Natural killer cell treated with Interleukin-12 subunit alpha and Interleukin-12 subunit beta and Interleukin-15 and Interleukin-18, amount 100 ng/mL, for 72 hours (primary cell): ENCODE data around the gene SPRN. TPM values are rescaled to one million over a fixed set of nuclear protein-coding genes. Genes with fewer than 3 reads are reported as not detected.
"Not testable (repeated sequence)": the region's sequence is repeated elsewhere in the genome, so short reads cannot be mapped to it uniquely, and the experiment has no call there.

Experiments used
- ATAC-seq, 2 donors: fragments of 150-1000 bp; cut with Tn5 transposase in 1 of 2; sonication (Bioruptor Pico), chemical (Tn5 transposase) in 1 of 2; 2 replicates each; pipeline ENCODE4 v1.10.0; 2021
- DNase-seq: peaks from one replicate; pipeline ENCODE4 v3.0.0; 2022; ENCODE audit warnings: low spot score
- H3K27ac Mint-ChIP-seq, 2 donors: 1 replicate in 1 of 2; 2 replicates in 1 of 2; pipeline ENCODE4 v1.8.0; 2022; ENCODE audit warnings: mixed read lengths in 2 of 2, mild to moderate bottlenecking in 1 of 2, moderate library complexity in 1 of 2
- H3K27me3 Mint-ChIP-seq, 2 donors: 1 replicate in 1 of 2; 2 replicates in 1 of 2; pipeline ENCODE4 v1.8.0; 2022; ENCODE audit warnings: mixed read lengths in 2 of 2
- H3K36me3 Mint-ChIP-seq: one replicate; pipeline ENCODE4 v1.8.0; 2022; ENCODE audit warnings: mixed read lengths
- H3K4me1 Mint-ChIP-seq, 2 donors: 1 replicate in 1 of 2; 2 replicates in 1 of 2; pipeline ENCODE4 v1.8.0; 2022; ENCODE audit warnings: low read depth in 2 of 2, mixed read lengths in 2 of 2, mild to moderate bottlenecking in 1 of 2
- H3K4me3 Mint-ChIP-seq: one replicate; pipeline ENCODE4 v1.8.0; 2022; ENCODE audit warnings: mixed read lengths
- H3K9me3 Mint-ChIP-seq: 2 replicates; pipeline ENCODE4 v1.8.0; 2022; ENCODE audit warnings: mixed read lengths
- total RNA-seq, 2 donors: library from RNA; stranded (reverse); gene quantifications; one replicate each; pipeline ENCODE4 v1.2.3, GENCODE V29; 2022

Gene SPRN
- total RNA-seq, result not detected

- H3K27ac Mint-ChIP-seq, H3K4me1 Mint-ChIP-seq, H3K36me3 Mint-ChIP-seq, H3K4me3 Mint-ChIP-seq, H3K9me3 Mint-ChIP-seq, ATAC-seq, DNase-seq, H3K27me3 Mint-ChIP-seq: not testable (repeated sequence)
Observed at GRCh38 chr10:133424601-133425000, at the start of gene SPRN. TSS of gene SPRN (minus strand) at chr10:133424625. CDS start at chr10:133423681, 944 bp downstream.

GRCh38 chr10:133474027-133474426 lies 49.6 kb upstream of the SPRN start:
- no peak for ATAC-seq

GRCh38 chr10:133473270-133473669 lies 48.8 kb upstream of the SPRN start:
- H3K27ac Mint-ChIP-seq, result no peak overlapping the region

More at GRCh38 chr10:133474027-133474426, 49.6 kb upstream of the SPRN start:
- H3K4me3 Mint-ChIP-seq, result no peak overlapping the region
- peaks cover 6 to 23% of the 10 kb centered on the region in 2 donors for H3K4me1 Mint-ChIP-seq
- H3K27me3 Mint-ChIP-seq, result no peaks in the 10 kb centered on the region
- no peak for DNase-seq
- H3K9me3 Mint-ChIP-seq, result no peaks in the 10 kb centered on the region
- no peaks in the 10 kb centered on the region for H3K36me3 Mint-ChIP-seq
- H3K27ac Mint-ChIP-seq, result peak overlapping the region in 1 of 2 donors; percentile 34

GRCh38 chr10:133471300-133472109 lies 47.1 kb upstream of the SPRN start:
- Mint-ChIP-seq H3K4me3 (no peak overlapping the region), H3K27ac (no peak overlapping the region), H3K27me3 (peaks cover 0 to 3% of the 10 kb centered on the region in 2 donors), H3K9me3 (no peaks in the 10 kb centered on the region), H3K4me1 (peaks cover 6 to 20% of the 10 kb centered on the region in 2 donors), H3K36me3 (no peaks in the 10 kb centered on the region)
- no peak for DNase-seq
- peak in 1 of 2 donors; percentile 15 for ATAC-seq

More at GRCh38 chr10:133473270-133473669, 48.8 kb upstream of the SPRN start:
- no peak for DNase-seq
- Mint-ChIP-seq H3K27me3 (peaks cover 0 to 1% of the 10 kb centered on the region in 2 donors), H3K4me3 (no peak overlapping the region), H3K36me3 (no peaks in the 10 kb centered on the region), H3K9me3 (no peaks in the 10 kb centered on the region), H3K4me1 (peaks cover 6 to 23% of the 10 kb centered on the region in 2 donors)
- no peak for ATAC-seq

- H3K36me3 Mint-ChIP-seq, H3K27ac Mint-ChIP-seq, ATAC-seq, H3K27me3 Mint-ChIP-seq, H3K9me3 Mint-ChIP-seq, H3K4me3 Mint-ChIP-seq, H3K4me1 Mint-ChIP-seq, DNase-seq: not testable (repeated sequence)
Observed at GRCh38 chr10:133469205-133469604, 44.8 kb upstream of the SPRN start.

GRCh38 chr10:133467286-133467911 lies 43.0 kb upstream of the SPRN start:
- peaks cover 0 to 3% of the 10 kb centered on the region in 2 donors for H3K27me3 Mint-ChIP-seq
- no peaks in the 10 kb centered on the region for H3K36me3 Mint-ChIP-seq
- ATAC-seq, result no peak
- no peak overlapping the region for H3K27ac Mint-ChIP-seq
- no peaks in the 10 kb centered on the region for H3K9me3 Mint-ChIP-seq
- no peak overlapping the region for H3K4me3 Mint-ChIP-seq
- H3K4me1 Mint-ChIP-seq, result no peaks in the 10 kb centered on the region
- no peak for DNase-seq

GRCh38 chr10:133466683-133467275 lies 42.4 kb upstream of the SPRN start:
- ATAC-seq, result no peak
- H3K4me1 Mint-ChIP-seq, result no peaks in the 10 kb centered on the region
- H3K27me3 Mint-ChIP-seq, result peaks cover 0 to 3% of the 10 kb centered on the region in 2 donors
- no peak overlapping the region for H3K4me3 Mint-ChIP-seq
- DNase-seq, result no peak
- no peaks in the 10 kb centered on the region for H3K36me3 Mint-ChIP-seq
- H3K9me3 Mint-ChIP-seq, result no peaks in the 10 kb centered on the region
- H3K27ac Mint-ChIP-seq, result no peak overlapping the region

- no peak overlapping the region for H3K4me3 Mint-ChIP-seq
Observed at GRCh38 chr10:133465950-133466474, 41.6 kb upstream of the SPRN start.

GRCh38 chr10:133465191-133465949 lies 40.9 kb upstream of the SPRN start:
- no peak for DNase-seq
- H3K4me1 Mint-ChIP-seq, result no peaks in the 10 kb centered on the region
- H3K36me3 Mint-ChIP-seq, result no peaks in the 10 kb centered on the region
- ATAC-seq, result no peak
- peaks cover 0 to 3% of the 10 kb centered on the region in 2 donors for H3K27me3 Mint-ChIP-seq
- no peak overlapping the region for H3K27ac Mint-ChIP-seq
- no peak overlapping the region for H3K4me3 Mint-ChIP-seq
- no peaks in the 10 kb centered on the region for H3K9me3 Mint-ChIP-seq

More at GRCh38 chr10:133465950-133466474, 41.6 kb upstream of the SPRN start:
- no peak for DNase-seq
- no peaks in the 10 kb centered on the region for H3K9me3 Mint-ChIP-seq
- H3K27ac Mint-ChIP-seq, result no peak overlapping the region
- peaks cover 0 to 3% of the 10 kb centered on the region in 2 donors for H3K27me3 Mint-ChIP-seq
- H3K36me3 Mint-ChIP-seq, result no peaks in the 10 kb centered on the region
- H3K4me1 Mint-ChIP-seq, result no peaks in the 10 kb centered on the region
- ATAC-seq, result no peak

GRCh38 chr10:133464582-133465031 lies 40.2 kb upstream of the SPRN start:
- Mint-ChIP-seq H3K27ac (no peak overlapping the region), H3K36me3 (no peaks in the 10 kb centered on the region), H3K4me3 (no peak overlapping the region), H3K9me3 (no peaks in the 10 kb centered on the region), H3K27me3 (peaks cover 0 to 3% of the 10 kb centered on the region in 2 donors), H3K4me1 (no peaks in the 10 kb centered on the region)
- peak in 1 of 2 donors; percentile 21 for ATAC-seq
- DNase-seq, result no peak

GRCh38 chr10:133462512-133463305 lies 38.3 kb upstream of the SPRN start:
- H3K36me3 Mint-ChIP-seq, result no peaks in the 10 kb centered on the region
- H3K4me3 Mint-ChIP-seq, result no peak overlapping the region
- ATAC-seq (no peak), DNase-seq (no peak)
- no peak overlapping the region for H3K27ac Mint-ChIP-seq
- no peaks in the 10 kb centered on the region for H3K9me3 Mint-ChIP-seq
- H3K4me1 Mint-ChIP-seq, result no peaks in the 10 kb centered on the region
- no peaks in the 10 kb centered on the region for H3K27me3 Mint-ChIP-seq

GRCh38 chr10:133461841-133462240 lies 37.4 kb upstream of the SPRN start:
- Mint-ChIP-seq H3K4me3 (no peak overlapping the region), H3K27ac (no peak overlapping the region), H3K9me3 (no peaks in the 10 kb centered on the region), H3K27me3 (no peaks in the 10 kb centered on the region), H3K4me1 (no peaks in the 10 kb centered on the region), H3K36me3 (no peaks in the 10 kb centered on the region)
- DNase-seq (no peak), ATAC-seq (no peak)
